NCI-H1694 treated with DMSO at 0.1 percent for 48 hours (cell line): Measurements from ENCODE around the gene PICK1.
"Not testable (repeated sequence)": the region's sequence is repeated elsewhere in the genome, so short reads cannot be mapped to it uniquely, and the experiment has no call there.

Experiments used
- DNase-seq: peaks from one replicate; lab custom pipeline; 2025; lab: John Stamatoyannopoulos, UW

The PICK1 gene

DNA sequence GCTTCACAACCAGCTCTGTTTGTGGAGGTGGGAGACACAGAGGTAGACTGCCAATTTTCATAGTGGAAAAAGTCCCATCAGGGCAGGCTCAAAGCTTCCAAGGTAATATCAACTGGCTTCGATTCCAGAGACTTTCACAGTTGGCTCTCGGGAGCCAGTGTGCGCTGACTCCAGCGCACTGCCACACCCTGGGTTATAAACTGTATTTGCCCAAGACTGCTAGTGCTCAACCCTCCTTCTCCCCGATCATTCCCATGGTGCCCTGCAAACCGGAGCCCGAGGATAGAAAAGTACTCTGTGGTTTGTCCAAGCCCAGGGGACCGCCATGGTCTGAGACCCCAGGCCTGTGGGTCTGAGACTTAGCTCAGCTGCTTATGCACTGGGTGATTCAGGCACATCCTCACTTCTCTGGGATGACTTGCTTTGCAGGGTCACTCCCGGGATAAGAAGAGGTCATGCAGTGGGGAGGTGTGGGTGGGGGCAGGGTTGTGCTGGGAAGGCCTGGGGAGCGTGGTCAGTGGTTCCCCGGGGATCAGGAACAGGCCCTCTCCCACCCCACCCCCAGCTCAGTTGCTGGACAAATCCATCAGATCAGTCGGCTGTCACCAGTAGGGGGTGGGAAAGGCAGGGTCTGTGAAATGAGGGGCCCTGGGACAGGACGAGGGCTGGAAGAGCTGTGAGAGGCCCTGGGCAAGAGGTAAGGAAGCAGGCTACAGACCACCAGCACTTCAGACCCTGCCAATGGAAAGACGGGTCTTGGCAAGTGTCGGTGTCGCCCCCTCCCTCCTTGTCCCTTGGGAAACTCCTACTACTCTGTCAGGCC lies 26.7 kb upstream of the PICK1 start:
- no peak for DNase-seq

- DNase-seq, result no peak
These were observed 25.7 kb upstream of the PICK1 start for GRCh38 chr22:38031491-38031890.

GRCh38 chr22:38032681-38033521 lies 24.3 kb upstream of the PICK1 start:
- DNase-seq, result peak; percentile 13

DNA sequence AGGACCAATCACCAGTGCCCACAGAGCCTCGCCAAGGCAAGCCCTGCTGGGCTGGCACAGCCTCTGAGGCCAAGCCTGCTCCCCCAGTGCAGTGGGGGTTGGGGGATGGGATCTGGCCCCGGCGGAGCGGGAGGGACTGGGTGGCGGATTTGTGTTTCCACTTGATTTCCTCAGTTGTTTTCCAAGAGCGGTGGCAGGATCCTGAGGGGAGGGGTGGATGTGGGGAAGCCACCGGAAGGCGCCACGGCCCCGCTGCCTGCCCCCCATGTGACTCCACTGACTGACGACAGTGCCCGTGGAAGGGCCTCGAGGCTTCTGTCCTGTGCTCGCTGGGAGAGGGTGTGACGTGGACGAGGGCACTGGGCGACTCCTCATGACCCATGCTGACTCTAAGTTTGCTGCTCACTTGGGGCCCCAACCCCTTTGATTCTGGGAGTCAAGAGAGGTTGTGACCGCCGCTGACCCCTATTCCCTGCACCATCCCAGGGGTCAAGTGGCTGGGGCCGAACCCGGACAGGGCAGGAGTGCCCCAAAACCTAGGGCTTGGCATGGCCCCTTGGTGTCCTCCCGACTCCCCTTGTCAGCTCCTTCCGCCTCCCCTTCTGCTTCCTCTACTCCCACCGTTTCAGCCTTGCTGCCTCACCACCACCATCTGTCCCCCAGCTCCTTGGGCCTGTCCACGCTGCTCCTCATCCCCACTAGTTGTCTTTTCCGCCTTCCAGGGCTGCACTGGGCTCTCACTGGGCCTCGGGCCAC lies 23.5 kb upstream of the PICK1 start:
- DNase-seq, result peak; percentile 36

DNA sequence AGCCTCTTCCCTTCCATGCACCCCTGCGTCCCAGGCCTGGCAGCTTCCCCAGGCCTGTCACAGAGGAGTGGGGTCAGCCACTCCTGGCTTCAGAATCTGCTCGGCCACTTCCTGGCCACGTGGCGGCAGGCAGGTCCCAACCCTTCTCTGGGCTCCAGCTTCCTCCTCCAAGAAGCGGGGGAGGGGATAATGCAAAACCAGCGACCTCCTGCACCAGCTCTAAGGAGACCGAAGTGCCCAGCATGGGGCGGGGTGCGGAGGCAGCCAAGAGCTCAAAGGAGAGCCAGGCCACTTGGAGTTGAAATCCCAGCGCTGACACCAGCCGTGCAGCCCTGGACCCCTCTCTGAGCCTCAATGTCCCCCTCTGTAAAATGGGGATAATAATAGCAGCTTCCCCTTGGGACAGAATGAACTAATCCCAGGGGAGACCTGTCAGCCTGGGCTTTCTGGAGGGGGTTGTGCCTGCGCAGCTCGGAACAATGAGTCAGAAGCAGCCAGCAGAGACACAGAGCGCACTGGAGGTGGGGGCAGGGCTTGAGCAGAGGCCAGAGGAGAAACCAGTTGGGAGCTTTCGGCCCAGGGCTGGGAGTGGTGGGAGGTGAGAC lies 22.8 kb upstream of the PICK1 start:
- DNase-seq, result peak; percentile 4

GRCh38 chr22:38034884-38035529 lies 22.2 kb upstream of the PICK1 start:
- no peak for DNase-seq

GRCh38 chr22:38035530-38035885 lies 21.7 kb upstream of the PICK1 start:
- no peak for DNase-seq

GRCh38 chr22:38036392-38037062 lies 20.7 kb upstream of the PICK1 start:
- no peak for DNase-seq

DNA sequence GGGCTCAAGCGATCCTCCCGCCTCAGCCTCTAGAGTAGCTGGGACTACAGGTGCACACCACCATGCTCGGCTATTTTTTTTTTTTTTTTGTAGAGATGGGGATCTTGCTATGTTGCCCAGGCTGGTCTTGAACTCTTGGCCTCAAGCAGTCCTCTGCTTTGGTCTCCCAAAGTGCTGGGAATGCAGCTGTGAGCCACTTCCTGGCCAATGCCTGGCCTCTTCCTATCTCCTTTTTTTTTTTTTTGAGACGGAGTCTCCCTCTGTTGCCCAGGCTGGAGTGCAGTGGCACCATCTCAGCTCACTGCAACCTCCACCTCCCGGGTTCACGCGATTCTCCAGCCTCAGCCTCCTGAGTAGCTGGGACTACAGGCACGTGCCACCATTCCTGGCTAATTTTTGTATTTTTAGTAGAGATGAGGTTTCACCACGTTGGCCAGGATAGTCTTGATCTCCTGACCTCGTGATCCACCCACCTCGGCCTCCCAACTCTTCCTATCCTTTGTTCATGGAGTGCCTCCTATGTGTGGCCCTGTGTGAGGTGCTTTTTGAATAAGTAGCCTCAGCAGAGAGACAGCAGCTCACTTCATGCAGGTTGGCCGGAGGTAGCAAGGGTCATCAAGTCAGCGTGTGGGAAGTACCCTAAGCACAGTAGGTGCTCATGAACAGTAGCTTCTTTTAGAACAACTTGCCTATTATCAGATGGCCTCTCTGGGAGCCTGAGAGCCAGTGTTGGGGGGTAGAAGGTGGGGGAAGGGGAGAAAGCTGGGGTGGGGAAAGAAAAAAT lies 19.6 kb upstream of the PICK1 start:
- DNase-seq, result not testable (repeated sequence)

DNA sequence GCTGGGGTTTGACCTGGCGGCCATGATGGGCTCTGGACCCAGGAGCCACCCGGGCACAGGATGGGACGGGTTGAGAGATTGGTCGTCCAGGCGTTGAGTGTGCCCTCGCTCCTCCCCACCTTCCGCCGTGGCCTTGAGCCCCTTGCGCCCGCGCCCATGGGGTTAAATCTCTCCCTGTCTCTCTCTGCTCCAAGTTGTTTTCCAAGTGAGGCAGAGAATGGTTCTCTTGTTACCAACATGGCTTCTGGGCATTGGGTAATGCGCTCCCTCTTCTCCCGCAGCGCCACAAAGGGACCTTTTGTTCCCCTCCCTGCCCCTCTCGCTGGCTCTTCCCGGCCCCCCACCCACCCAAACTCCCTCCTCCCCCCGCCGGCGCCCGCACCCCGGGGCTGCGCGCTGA lies 18.8 kb upstream of the PICK1 start:
- no peak for DNase-seq

- DNase-seq, result no peak
These were observed 18.1 kb upstream of the PICK1 start for GRCh38 chr22:38038890-38039812.

- no peak for DNase-seq
These were observed 16.0 kb upstream of the PICK1 start for GRCh38 chr22:38040953-38041759.

- no peak for DNase-seq
These were observed 15.3 kb upstream of the PICK1 start for GRCh38 chr22:38041760-38042487.

- no peak for DNase-seq
These were observed 14.8 kb upstream of the PICK1 start for GRCh38 chr22:38042488-38042790.

DNA sequence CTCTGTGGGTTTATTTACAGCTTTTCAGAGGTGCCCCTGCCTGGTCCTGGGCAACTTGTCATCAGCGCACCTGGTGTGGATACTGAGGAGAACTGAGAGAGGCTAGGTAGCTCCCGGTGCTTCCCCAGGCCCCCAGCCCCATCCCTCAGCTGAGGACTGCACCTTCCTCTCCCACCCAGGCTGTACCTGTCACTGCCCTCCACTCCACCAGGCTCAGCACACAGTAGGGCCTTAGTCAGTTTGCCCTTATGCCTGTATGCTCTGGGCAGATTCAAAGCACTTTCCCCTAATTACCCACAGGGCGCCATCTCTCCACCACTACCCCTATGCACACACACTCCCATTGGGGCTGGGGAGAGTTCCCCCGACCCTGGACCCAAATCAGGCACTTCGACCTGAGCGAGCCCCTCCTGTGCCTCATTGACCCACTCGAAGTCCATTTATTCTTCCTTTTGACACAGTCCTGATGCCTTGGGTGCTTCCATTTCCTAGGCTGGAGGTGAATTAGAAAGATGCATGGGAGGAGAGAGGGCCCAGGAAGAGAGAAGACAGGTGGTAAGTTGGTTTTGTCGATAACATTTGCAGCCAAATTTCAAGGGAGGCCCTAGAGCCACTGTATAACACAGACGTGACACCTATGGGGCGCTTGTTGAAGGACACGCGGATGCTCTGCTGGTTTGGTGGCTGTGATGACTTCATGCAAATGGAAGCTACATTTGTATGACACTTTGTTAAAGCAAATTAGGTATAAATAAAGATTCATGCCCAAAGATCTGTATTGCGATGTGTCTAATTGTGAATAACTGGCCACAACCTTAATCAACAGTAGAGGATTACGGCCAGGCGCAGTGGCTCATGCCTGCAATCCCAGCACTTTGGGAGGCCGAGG lies 13.8 kb upstream of the PICK1 start:
- DNase-seq, result no peak

DNA sequence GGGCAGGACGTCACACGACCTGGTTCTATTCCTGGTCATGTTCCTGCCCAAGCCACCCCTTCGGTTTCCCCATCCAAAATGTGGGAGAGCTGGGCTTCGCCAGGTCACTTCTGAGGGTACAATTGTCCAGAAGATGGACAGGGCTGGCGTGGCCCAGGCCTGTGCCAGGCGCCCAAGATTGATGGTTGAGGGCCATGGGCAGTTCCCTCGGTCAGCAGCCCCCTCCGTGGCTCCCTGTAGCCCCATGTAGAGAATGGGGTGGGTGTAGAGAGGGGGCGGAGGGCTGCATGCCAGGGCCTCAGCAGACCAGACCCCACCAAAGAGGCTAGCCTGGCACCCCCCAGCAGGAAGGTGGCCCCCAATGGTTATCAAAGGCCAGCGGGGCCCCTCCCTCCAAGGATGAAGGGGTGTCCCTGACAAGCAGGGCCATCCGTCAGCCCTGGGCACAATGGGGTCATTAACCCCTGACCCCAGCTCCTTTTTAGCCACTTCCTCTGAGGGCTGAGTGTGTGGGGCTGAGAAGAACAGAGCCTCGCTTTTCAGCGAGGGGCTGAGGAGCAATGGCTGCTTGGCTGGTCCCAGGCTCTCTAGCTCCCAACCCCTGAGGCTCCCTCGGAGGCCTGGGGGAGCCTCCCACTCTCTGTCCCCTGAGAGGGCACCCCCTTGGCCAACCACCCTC lies 11.0 kb upstream of the PICK1 start:
- no peak for DNase-seq
